Posterior cingulate gyrus (tissue), 11 donors: ENCODE data around the gene SOBP.

Experiments
- DNase-seq, 10 donors: peaks; one replicate each; pipeline versions ENCODE4 v3.0.0 to v3.0.0-alpha.2; 2020 to 2021; ENCODE audit warnings: mixed read lengths in 3 of 10
- intact Hi-C: fragments of 100-400 bp; cut with DNase I; formaldehyde crosslinking; loops from one replicate; pipeline ENCODE4 v1.15.1; 2023

The SOBP gene

GRCh38 chr6:107632381-107633136, 142.6 kb downstream of the SOBP start:
- no peak for DNase-seq
- intact Hi-C loops: no loop called here

- intact Hi-C loops: no loop called here
Observed at GRCh38 chr6:107633680-107634323, 143.9 kb downstream of the SOBP start.

GRCh38 chr6:107634324-107635056, 144.6 kb downstream of the SOBP start:
- peak in 2 of 10 donors; percentile 86 to 88 for DNase-seq

More at GRCh38 chr6:107633680-107634323, 143.9 kb downstream of the SOBP start:
- peak in 2 of 10 donors; percentile 75 to 77 for DNase-seq

GRCh38 chr6:107635057-107635515, 145.2 kb downstream of the SOBP start:
- intact Hi-C loops: no loop called here
- DNase-seq: peak in 1 of 10 donors; percentile 78

More at GRCh38 chr6:107634324-107635056, 144.6 kb downstream of the SOBP start:
- intact Hi-C loops: no loop called here

- intact Hi-C loops: no loop called here
- DNase-seq: peak in 1 of 10 donors; percentile 53
Observed at GRCh38 chr6:107636486-107636885, 146.6 kb downstream of the SOBP start.

- intact Hi-C loops: no loop called here
Observed at GRCh38 chr6:107637316-107638315, 147.7 kb downstream of the SOBP start.

GRCh38 chr6:107638493-107638892, 148.6 kb downstream of the SOBP start:
- intact Hi-C loops: no loop called here
- no peak for DNase-seq

More at GRCh38 chr6:107637316-107638315, 147.7 kb downstream of the SOBP start:
- no peak for DNase-seq

- intact Hi-C loops: no loop called here
- no peak for DNase-seq
Observed at GRCh38 chr6:107639511-107639910, 149.6 kb downstream of the SOBP start.

- no peak for DNase-seq
- intact Hi-C loops: no loop called here
Observed at GRCh38 chr6:107641071-107641470, 151.2 kb downstream of the SOBP start.

- DNase-seq: peak in 8 of 10 donors; percentile 39 to 88 (median 60)
- intact Hi-C loops: no loop called here
Observed at GRCh38 chr6:107641500-107641941, 151.6 kb downstream of the SOBP start.

GRCh38 chr6:107642095-107642860, 152.4 kb downstream of the SOBP start:
- DNase-seq: no peak
- intact Hi-C loops: no loop called here

- intact Hi-C loops: no loop called here
Observed at GRCh38 chr6:107642861-107643328, 153.0 kb downstream of the SOBP start.

GRCh38 chr6:107644513-107644912, 154.6 kb downstream of the SOBP start:
- intact Hi-C loops: no loop called here
- DNase-seq: no peak

More at GRCh38 chr6:107642861-107643328, 153.0 kb downstream of the SOBP start:
- DNase-seq: no peak

GRCh38 chr6:107645740-107646139, 155.8 kb downstream of the SOBP start:
- intact Hi-C loops: no loop called here
- no peak for DNase-seq

- peak in 1 of 10 donors; percentile 62 for DNase-seq
- intact Hi-C loops: no loop called here
Observed at GRCh38 chr6:107646176-107646575, 156.3 kb downstream of the SOBP start.

- DNase-seq: no peak
- intact Hi-C loops: no loop called here
Observed at GRCh38 chr6:107646776-107647438, 157.0 kb downstream of the SOBP start.

- intact Hi-C loops: no loop called here
- no peak for DNase-seq
Observed at GRCh38 chr6:107647439-107647948, 157.6 kb downstream of the SOBP start.

- DNase-seq: no peak
- intact Hi-C loops: no loop called here
Observed at GRCh38 chr6:107648983-107649382, 159.1 kb downstream of the SOBP start.
